ENCODE data around the gene ZNF217. TPM values are rescaled to one million over a fixed set of nuclear protein-coding genes. Genes with fewer than 3 reads are reported as not detected.

The ZNF217 gene
- total and polyA plus RNA-seq, 2 of the 8 experiments (the other 6 are each of a cell fraction or from before 2014, with no cell fraction given), result 15.3 to 87.9 TPM

DNA sequence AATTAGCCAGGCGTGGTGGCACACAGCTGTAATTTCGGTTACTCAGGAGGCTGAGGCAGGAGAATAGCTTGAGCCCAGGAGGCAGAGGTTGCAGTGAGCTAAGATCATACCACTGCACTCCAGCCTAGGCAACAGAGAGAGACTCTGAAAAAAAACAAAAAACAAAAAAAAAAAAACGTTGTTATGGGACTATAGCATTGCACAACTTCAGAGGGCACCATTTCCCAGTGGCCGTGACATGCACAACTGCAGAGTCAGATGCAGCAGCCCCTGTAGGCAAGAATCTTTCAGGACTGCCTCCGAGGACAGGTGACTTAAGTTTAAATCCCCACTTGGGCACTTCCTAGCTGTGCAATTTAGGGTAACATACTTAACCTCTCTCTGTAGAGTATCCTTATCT, 64.0 kb downstream of the ZNF217 start:
- H3K14ac ChIP-seq (ENCODE audit: insufficient read length), result no peak overlapping the region
- H3K56ac ChIP-seq (replicated peaks; ENCODE audit: insufficient read length, low read depth, low read length), result no peak overlapping the region
- H4K5ac ChIP-seq (ENCODE audit: insufficient read length, low read depth, low read length), result no peak overlapping the region
- no peaks in the 10 kb centered on the region for H4K20me1 ChIP-seq (replicated peaks in 1 of 2; ENCODE audit: control insufficient read depth in 1 of 2, insufficient read depth in 2 of 2, low read length in 2 of 2)
- FAIRE-seq (no peak), DNase-seq (ENCODE audit: low read depth in 1 of 2, low spot score in 2 of 2) (no peak)
- CTCF ChIA-PET (ENCODE audit: partially characterized antibody), result interaction anchor here (0.6 to 1.2 kb wide), 7 partner anchors 9 to 574 kb away, joined by 3 to 4 read pairs (median 3); no protein-coding TSS in a partner anchor
- 87% methylated on average over 5 of the region's 5 CpGs; no CpG with 5 or more reads in 1 of the 2 experiments for WGBS, 2 experiments (ENCODE audit: extremely low coverage in 1 of 2, insufficient coverage in 1 of 2, insufficient read length in 1 of 2, insufficient replicate concordance in 2 of 2, low coverage in 1 of 2, low lambda C conversion rate in 2 of 2, missing lambda C conversion rate in 1 of 2)
- no peak overlapping the region for H2AK5ac ChIP-seq (ENCODE audit: low read depth, low read length)
- H3K9ac ChIP-seq (replicated peaks in 1 of 4; ENCODE audit: extremely low read depth in 1 of 4, low read depth in 3 of 4, low read length in 3 of 4), result no peak overlapping the region
- no peaks in the 10 kb centered on the region for H3K9me3 ChIP-seq (ENCODE audit: insufficient read depth in 2 of 2, low read depth in 1 of 2, low read length in 1 of 2)
- no peak overlapping the region for H4K91ac ChIP-seq (replicated peaks; ENCODE audit: insufficient read length, low read length)
- POLR2A ChIA-PET (ENCODE audit: partially characterized antibody), result no interaction called here
- no peaks in the 10 kb centered on the region for H3K36me3 ChIP-seq (ENCODE audit: control insufficient read depth in 2 of 4, insufficient read depth in 4 of 4, low read length in 3 of 4)
- H3K4me1 ChIP-seq (replicated peaks in 1 of 4; ENCODE audit: control insufficient read depth in 3 of 4, insufficient read depth in 4 of 4, low read length in 3 of 4), result no peaks in the 10 kb centered on the region
- H3K23me2 ChIP-seq (ENCODE audit: low read depth, low read length), result no peaks in the 10 kb centered on the region
- no peak overlapping the region for H2BK120ac ChIP-seq (replicated peaks; ENCODE audit: low read depth, low read length)
- no peaks in the 10 kb centered on the region for H3K79me1 ChIP-seq (ENCODE audit: low read depth, low read length)
- no peak overlapping the region for H2BK5ac ChIP-seq (ENCODE audit: low read depth, low read length)
- no peak overlapping the region for H3K4ac ChIP-seq (replicated peaks; ENCODE audit: insufficient read length, low read depth, low read length)
- H3K79me2 ChIP-seq (ENCODE audit: control insufficient read depth in 1 of 2, insufficient read depth in 2 of 2, low read length in 2 of 2), result no peaks in the 10 kb centered on the region
- no peak overlapping the region for H3K18ac ChIP-seq (ENCODE audit: extremely low read depth, low read length)
- no peak overlapping the region for H2BK15ac ChIP-seq (ENCODE audit: low read length)
- H3K23ac ChIP-seq (ENCODE audit: insufficient read length), result no peak overlapping the region
- no peak overlapping the region for H3K27ac ChIP-seq (ENCODE audit: low read depth, low read length)
- no peak overlapping the region for H3K4me3 ChIP-seq (ENCODE audit: extremely low read depth in 1 of 4, insufficient read depth in 2 of 4, low read depth in 3 of 4, low read length in 4 of 4)
- no peak overlapping the region for H2BK20ac ChIP-seq (ENCODE audit: low read length)
- H4K8ac ChIP-seq (ENCODE audit: extremely low read depth, insufficient read depth, low read length), result no peak overlapping the region
- no peaks in the 10 kb centered on the region for H3K27me3 ChIP-seq (replicated peaks in 1 of 4; ENCODE audit: control insufficient read depth in 3 of 4, extremely low read depth in 1 of 4, insufficient read depth in 3 of 4, low read length in 3 of 4)
- H2BK12ac ChIP-seq (ENCODE audit: low read depth, low read length), result no peak overlapping the region
- H2AFZ ChIP-seq (ENCODE audit: low read length), result no peak overlapping the region
- no peak overlapping the region for H3K4me2 ChIP-seq (ENCODE audit: insufficient read depth in 1 of 2, low read depth in 2 of 2, low read length in 2 of 2)
- TF ChIP-seq POLR2A (IDR thresholded peaks at IDR 0.05; ENCODE audit: control extremely low read depth in 1 of 2, low read depth in 2 of 2, low read length in 2 of 2), result no peak
- TF ChIP-seq CREB1 (IDR thresholded peaks at IDR 0.05), result no peak
- TF ChIP-seq, protein P1, sequence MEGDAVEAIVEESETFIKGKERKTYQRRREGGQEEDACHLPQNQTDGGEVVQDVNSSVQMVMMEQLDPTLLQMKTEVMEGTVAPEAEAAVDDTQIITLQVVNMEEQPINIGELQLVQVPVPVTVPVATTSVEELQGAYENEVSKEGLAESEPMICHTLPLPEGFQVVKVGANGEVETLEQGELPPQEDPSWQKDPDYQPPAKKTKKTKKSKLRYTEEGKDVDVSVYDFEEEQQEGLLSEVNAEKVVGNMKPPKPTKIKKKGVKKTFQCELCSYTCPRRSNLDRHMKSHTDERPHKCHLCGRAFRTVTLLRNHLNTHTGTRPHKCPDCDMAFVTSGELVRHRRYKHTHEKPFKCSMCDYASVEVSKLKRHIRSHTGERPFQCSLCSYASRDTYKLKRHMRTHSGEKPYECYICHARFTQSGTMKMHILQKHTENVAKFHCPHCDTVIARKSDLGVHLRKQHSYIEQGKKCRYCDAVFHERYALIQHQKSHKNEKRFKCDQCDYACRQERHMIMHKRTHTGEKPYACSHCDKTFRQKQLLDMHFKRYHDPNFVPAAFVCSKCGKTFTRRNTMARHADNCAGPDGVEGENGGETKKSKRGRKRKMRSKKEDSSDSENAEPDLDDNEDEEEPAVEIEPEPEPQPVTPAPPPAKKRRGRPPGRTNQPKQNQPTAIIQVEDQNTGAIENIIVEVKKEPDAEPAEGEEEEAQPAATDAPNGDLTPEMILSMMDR (IDR thresholded peaks at IDR 0.05; ENCODE audit: control extremely low read depth in 1 of 3, insufficient read depth in 1 of 3, low read depth in 1 of 3, low read length in 3 of 3), result peak in 2 of 3 experiments; percentile 2 to 21; a peak in 1 of 4 replicates
- 0 out of 2 replicates have a peak, but pooled peaks have one; percentile 25 for TF ChIP-seq CEBPB (IDR thresholded peaks at IDR 0.05; ENCODE audit: low read depth, low read length)
- no peak for TF ChIP-seq NRF1 (IDR thresholded peaks at IDR 0.05; ENCODE audit: low read depth, low read length)
- TF ChIP-seq RAD21 (IDR thresholded peaks at IDR 0.05 in 1 of 2, conservative IDR thresholded peaks at IDR 0.05 in 1 of 2; ENCODE audit: low read depth in 2 of 2, low read length in 2 of 2), result peak in 1 of 2 experiments; percentile 10; a peak in 1 of 4 replicates

Measured in H1 (cell line).